ENCODE measurements around the gene GTF2B.

GRCh38 chr1:88878731-88879130, 12.6 kb downstream of the GTF2B start:
- TF ChIP-seq POLR2A (IDR thresholded peaks at IDR 0.05) (no peak), CTCF (IDR thresholded peaks at IDR 0.05) (no peak), POLR2AphosphoS5 (IDR thresholded peaks at IDR 0.05) (no peak)
